HepG2 (cell line): Measurements from ENCODE around the gene AGTRAP. TPM values are rescaled to one million over a fixed set of nuclear protein-coding genes. Genes with fewer than 3 reads are reported as not detected.
A peak's percentile ranks its signal among the peaks of the same experiment; 100 is the strongest.

Source experiments
- ERF ChIP-seq: IDR thresholded peaks from 2 replicates; pipeline ENCODE4 v1.6.1; 2018; ENCODE audit warnings: missing biosample characterization, missing genetic modification reagents
- MEIS2 ChIP-seq: sonication (generic); formaldehyde crosslinking; IDR thresholded peaks from 2 replicates; pipeline ENCODE4 v1.9.0; 2021; ENCODE audit warnings: mild to moderate bottlenecking, missing genetic modification reagents
- NR2F1 ChIP-seq, 2 experiments: fragments of 450-650 bp in 1 of 2; formaldehyde crosslinking in 1 of 2; IDR thresholded peaks; 2 replicates each; pipeline versions ENCODE4 v1.5.0 to v1.6.1; 2016 to 2020; ENCODE audit warnings: mild to moderate bottlenecking in 1 of 2, missing compliant biosample characterization in 1 of 2, missing genetic modification reagents in 1 of 2, moderate library complexity in 1 of 2
- PHF8 ChIP-seq: sonication (generic); formaldehyde crosslinking; IDR thresholded peaks from 2 replicates; pipeline ENCODE4 v1.5.0; 2020; ENCODE audit warnings: missing genetic modification reagents
- POLR2AphosphoS5 ChIP-seq: IDR thresholded peaks from 2 replicates; pipeline ENCODE4 v1.6.1; 2012; ENCODE audit warnings: low read depth, low read length
- POLR2G ChIP-seq: fragments of 200-400 bp; formaldehyde crosslinking; IDR thresholded peaks from 2 replicates; pipeline ENCODE4 v1.6.1; 2018; ENCODE audit warnings: mild to moderate bottlenecking, low read depth, low read length, moderate library complexity
- RNF2 ChIP-seq: fragments of 450-650 bp; conservative IDR thresholded peaks from 2 replicates; pipeline ENCODE4 v1.6.1; 2016; ENCODE audit warnings: low read depth
- SRY ChIP-seq: sonication (generic); formaldehyde crosslinking; IDR thresholded peaks from 2 replicates; pipeline ENCODE4 v1.8.0; 2022; ENCODE audit warnings: mild to moderate bottlenecking, missing genetic modification reagents
- TAF1 ChIP-seq: sonication (generic); formaldehyde crosslinking; IDR thresholded peaks from 2 replicates; pipeline ENCODE4 v1.4.0; 2020; ENCODE audit warnings: missing genetic modification reagents
- TBP ChIP-seq: sonication (generic); formaldehyde crosslinking; IDR thresholded peaks from 2 replicates; pipeline ENCODE4 v1.5.0; 2020; ENCODE audit warnings: missing genetic modification reagents
- ZBTB1 ChIP-seq: sonication (generic); formaldehyde crosslinking; IDR thresholded peaks from 2 replicates; pipeline ENCODE4 v1.4.0; 2020; ENCODE audit warnings: missing genetic modification reagents, borderline replicate concordance
- ZBTB7A ChIP-seq: sonication (generic); formaldehyde crosslinking; IDR thresholded peaks from 2 replicates; pipeline ENCODE4 v1.8.0; 2022; ENCODE audit warnings: mild to moderate bottlenecking, missing genetic modification reagents
- ZGPAT ChIP-seq: IDR thresholded peaks from 2 replicates; pipeline ENCODE4 v1.6.1; 2016; ENCODE audit warnings: mild to moderate bottlenecking
- ZNF143 ChIP-seq: sonication (generic); formaldehyde crosslinking; IDR thresholded peaks from 2 replicates; pipeline ENCODE4 v1.4.0; 2020; ENCODE audit warnings: missing genetic modification reagents
- ZNF274 ChIP-seq: sonication (generic); formaldehyde crosslinking; IDR thresholded peaks from 2 replicates; pipeline ENCODE4 v1.5.1; 2020; ENCODE audit warnings: mild to moderate bottlenecking, missing genetic modification reagents
- ZNF546 ChIP-seq: sonication (generic); formaldehyde crosslinking; conservative IDR thresholded peaks from 2 replicates; pipeline ENCODE4 v1.8.1; 2023; ENCODE audit warnings: mild to moderate bottlenecking, missing genetic modification reagents
- ZNF670 ChIP-seq: sonication (generic); formaldehyde crosslinking; IDR thresholded peaks from 2 replicates; pipeline ENCODE4 v1.8.0; 2022; ENCODE audit warnings: mild to moderate bottlenecking, missing genetic modification reagents, borderline replicate concordance
- polyA plus RNA-seq, 8 experiments: library from polyadenylated mRNA; depleted of rRNA in 3 of 8; stranded (reverse) in 7 of 8; unstranded in 1 of 8; fragments of >200 nt; fragmentation: Illumina TruSeq in 4 of 8; extraction: Trizol in 4 of 8; gene quantifications; 2 replicates each; pipeline versions ENCODE4 v1.2.1 to v1.2.3, GENCODE V29; 2011 to 2016; ENCODE audit warnings: low read depth in 4 of 8, missing spikeins in 1 of 8, mixed read lengths in 1 of 8; ENCODE audit not compliant: insufficient read depth in 1 of 8
- total RNA-seq, 5 experiments: library from RNA; depleted of rRNA; stranded (reverse); fragments of >200 nt; fragmentation: Illumina TruSeq; extraction: Trizol; gene quantifications; 2 replicates each; pipeline ENCODE4 v1.2.3, GENCODE V29; 2016; ENCODE audit warnings: low read depth in 1 of 5
- TF ChIP-seq, protein P1 (sequence below): sonication (generic); formaldehyde crosslinking; IDR thresholded peaks from 2 replicates; pipeline ENCODE4 v1.4.0; 2020; ENCODE audit warnings: missing genetic modification reagents
- TF ChIP-seq, protein P2 (sequence below): IDR thresholded peaks from 2 replicates; pipeline ENCODE4 v1.6.1; 2016; ENCODE audit warnings: low read depth, control low read depth
- TF ChIP-seq, protein P3 (sequence below): sonication (generic); formaldehyde crosslinking; IDR thresholded peaks from 2 replicates; pipeline ENCODE4 v1.8.1; 2023; ENCODE audit warnings: mild to moderate bottlenecking, missing genetic modification reagents

The AGTRAP gene
- total and polyA plus RNA-seq, 2 of the 13 experiments (the other 11 are each of a cell fraction or from before 2014, with no cell fraction given), result 28.3 to 32.0 TPM

- TF ChIP-seq ZGPAT (CRISPR knock-in tag), result peak; percentile 65; the same call in 1 of the 2 replicates
- no peak for TF ChIP-seq TAF1 (CRISPR knock-in tag)
- peak; percentile 85; the same call in 1 of the 2 replicates for TF ChIP-seq ZNF546
- TF ChIP-seq, protein P1, sequence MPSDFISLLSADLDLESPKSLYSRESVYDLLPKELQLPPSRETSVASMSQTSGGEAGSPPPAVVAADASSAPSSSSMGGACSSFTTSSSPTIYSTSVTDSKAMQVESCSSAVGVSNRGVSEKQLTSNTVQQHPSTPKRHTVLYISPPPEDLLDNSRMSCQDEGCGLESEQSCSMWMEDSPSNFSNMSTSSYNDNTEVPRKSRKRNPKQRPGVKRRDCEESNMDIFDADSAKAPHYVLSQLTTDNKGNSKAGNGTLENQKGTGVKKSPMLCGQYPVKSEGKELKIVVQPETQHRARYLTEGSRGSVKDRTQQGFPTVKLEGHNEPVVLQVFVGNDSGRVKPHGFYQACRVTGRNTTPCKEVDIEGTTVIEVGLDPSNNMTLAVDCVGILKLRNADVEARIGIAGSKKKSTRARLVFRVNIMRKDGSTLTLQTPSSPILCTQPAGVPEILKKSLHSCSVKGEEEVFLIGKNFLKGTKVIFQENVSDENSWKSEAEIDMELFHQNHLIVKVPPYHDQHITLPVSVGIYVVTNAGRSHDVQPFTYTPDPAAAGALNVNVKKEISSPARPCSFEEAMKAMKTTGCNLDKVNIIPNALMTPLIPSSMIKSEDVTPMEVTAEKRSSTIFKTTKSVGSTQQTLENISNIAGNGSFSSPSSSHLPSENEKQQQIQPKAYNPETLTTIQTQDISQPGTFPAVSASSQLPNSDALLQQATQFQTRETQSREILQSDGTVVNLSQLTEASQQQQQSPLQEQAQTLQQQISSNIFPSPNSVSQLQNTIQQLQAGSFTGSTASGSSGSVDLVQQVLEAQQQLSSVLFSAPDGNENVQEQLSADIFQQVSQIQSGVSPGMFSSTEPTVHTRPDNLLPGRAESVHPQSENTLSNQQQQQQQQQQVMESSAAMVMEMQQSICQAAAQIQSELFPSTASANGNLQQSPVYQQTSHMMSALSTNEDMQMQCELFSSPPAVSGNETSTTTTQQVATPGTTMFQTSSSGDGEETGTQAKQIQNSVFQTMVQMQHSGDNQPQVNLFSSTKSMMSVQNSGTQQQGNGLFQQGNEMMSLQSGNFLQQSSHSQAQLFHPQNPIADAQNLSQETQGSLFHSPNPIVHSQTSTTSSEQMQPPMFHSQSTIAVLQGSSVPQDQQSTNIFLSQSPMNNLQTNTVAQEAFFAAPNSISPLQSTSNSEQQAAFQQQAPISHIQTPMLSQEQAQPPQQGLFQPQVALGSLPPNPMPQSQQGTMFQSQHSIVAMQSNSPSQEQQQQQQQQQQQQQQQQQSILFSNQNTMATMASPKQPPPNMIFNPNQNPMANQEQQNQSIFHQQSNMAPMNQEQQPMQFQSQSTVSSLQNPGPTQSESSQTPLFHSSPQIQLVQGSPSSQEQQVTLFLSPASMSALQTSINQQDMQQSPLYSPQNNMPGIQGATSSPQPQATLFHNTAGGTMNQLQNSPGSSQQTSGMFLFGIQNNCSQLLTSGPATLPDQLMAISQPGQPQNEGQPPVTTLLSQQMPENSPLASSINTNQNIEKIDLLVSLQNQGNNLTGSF (CRISPR knock-in tag), result no peak
- TF ChIP-seq, protein P2, sequence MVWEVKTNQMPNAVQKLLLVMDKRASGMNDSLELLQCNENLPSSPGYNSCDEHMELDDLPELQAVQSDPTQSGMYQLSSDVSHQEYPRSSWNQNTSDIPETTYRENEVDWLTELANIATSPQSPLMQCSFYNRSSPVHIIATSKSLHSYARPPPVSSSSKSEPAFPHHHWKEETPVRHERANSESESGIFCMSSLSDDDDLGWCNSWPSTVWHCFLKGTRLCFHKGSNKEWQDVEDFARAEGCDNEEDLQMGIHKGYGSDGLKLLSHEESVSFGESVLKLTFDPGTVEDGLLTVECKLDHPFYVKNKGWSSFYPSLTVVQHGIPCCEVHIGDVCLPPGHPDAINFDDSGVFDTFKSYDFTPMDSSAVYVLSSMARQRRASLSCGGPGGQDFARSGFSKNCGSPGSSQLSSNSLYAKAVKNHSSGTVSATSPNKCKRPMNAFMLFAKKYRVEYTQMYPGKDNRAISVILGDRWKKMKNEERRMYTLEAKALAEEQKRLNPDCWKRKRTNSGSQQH (CRISPR knock-in tag), result no peak
- peak; percentile 62 for TF ChIP-seq ZNF143 (CRISPR knock-in tag)
- TF ChIP-seq ZNF274, result peak; percentile 70
- TF ChIP-seq, protein P3, sequence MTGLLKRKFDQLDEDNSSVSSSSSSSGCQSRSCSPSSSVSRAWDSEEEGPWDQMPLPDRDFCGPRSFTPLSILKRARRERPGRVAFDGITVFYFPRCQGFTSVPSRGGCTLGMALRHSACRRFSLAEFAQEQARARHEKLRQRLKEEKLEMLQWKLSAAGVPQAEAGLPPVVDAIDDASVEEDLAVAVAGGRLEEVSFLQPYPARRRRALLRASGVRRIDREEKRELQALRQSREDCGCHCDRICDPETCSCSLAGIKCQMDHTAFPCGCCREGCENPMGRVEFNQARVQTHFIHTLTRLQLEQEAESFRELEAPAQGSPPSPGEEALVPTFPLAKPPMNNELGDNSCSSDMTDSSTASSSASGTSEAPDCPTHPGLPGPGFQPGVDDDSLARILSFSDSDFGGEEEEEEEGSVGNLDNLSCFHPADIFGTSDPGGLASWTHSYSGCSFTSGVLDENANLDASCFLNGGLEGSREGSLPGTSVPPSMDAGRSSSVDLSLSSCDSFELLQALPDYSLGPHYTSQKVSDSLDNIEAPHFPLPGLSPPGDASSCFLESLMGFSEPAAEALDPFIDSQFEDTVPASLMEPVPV, result 0 out of 2 replicates have a peak, but pooled peaks have one; percentile 56
- peak; percentile 73 for TF ChIP-seq ZNF670 (CRISPR knock-in tag)
- peak; percentile 81 for TF ChIP-seq PHF8 (CRISPR knock-in tag)
- no peak for TF ChIP-seq ERF
- peak; percentile 65; the same call in 1 of the 2 replicates for TF ChIP-seq ZBTB7A
- TF ChIP-seq MEIS2 (CRISPR knock-in tag), result 0 out of 2 replicates have a peak, but pooled peaks have one; percentile 21
- TF ChIP-seq SRY, result peak; percentile 63; the same call in 1 of the 2 replicates
- peak; percentile 51; the same call in 1 of the 2 replicates for TF ChIP-seq POLR2G
- no peak for TF ChIP-seq ZBTB1 (CRISPR knock-in tag)
- no peak for TF ChIP-seq TBP (CRISPR knock-in tag)
- TF ChIP-seq POLR2AphosphoS5, result peak; percentile 62
- TF ChIP-seq NR2F1 (CRISPR knock-in tag; IDR thresholded peaks at IDR 0.05), result no peak; a peak in 1 of 4 replicates
- no peak for TF ChIP-seq RNF2
These were observed at the start of gene AGTRAP (continued) for GRCh38 chr1:11735854-11736745.
